SU-DHL-6 (cell line): ENCODE data around the gene PRPS1.

Experiments
- H2AFZ ChIP-seq: fragments of 200-600 bp; sonication (generic); 2 replicates; pipeline ENCODE4 v1.6.1; 2014; ENCODE audit warnings: low read depth, mild to moderate bottlenecking, moderate library complexity, mixed read lengths, antibody characterized with exemption, low read length; ENCODE audit not compliant: severe bottlenecking
- H3F3A ChIP-seq: fragments of 200-600 bp; shearing (Covaris generic); 2 replicates; pipeline ENCODE4 v1.6.0; 2016; ENCODE audit warnings: antibody characterized with exemption, mild to moderate bottlenecking; ENCODE audit not compliant: insufficient read depth
- H3K27ac ChIP-seq: fragments of 200-600 bp; sonication (generic); 2 replicates; pipeline ENCODE4 v1.5.1; 2016; ENCODE audit warnings: low read depth, mild to moderate bottlenecking, low read length, moderate library complexity, mixed read lengths
- H3K27me3 ChIP-seq: fragments of 200-600 bp; sonication (generic), shearing (Covaris generic); 2 replicates; pipeline ENCODE4 v1.6.0; 2014; ENCODE audit warnings: mild to moderate bottlenecking, low read length
- H3K36me3 ChIP-seq: fragments of 200-600 bp; sonication (generic); 2 replicates; pipeline ENCODE4 v1.6.1; 2014; ENCODE audit warnings: mild to moderate bottlenecking, low read length, mixed read lengths
- H3K4me2 ChIP-seq: fragments of 300-600, 200-600 bp; shearing (Covaris generic), sonication (generic); 2 replicates; pipeline ENCODE4 v1.6.0; 2014; ENCODE audit warnings: low read length, low read depth, mild to moderate bottlenecking; ENCODE audit not compliant: poor library complexity, severe bottlenecking
- H3K4me3 ChIP-seq: fragments of 200-600 bp; sonication (generic); 2 replicates; pipeline ENCODE4 v1.5.1; 2014; ENCODE audit warnings: antibody characterized with exemption, low read length, mild to moderate bottlenecking, mixed read lengths; ENCODE audit not compliant: insufficient read depth, poor library complexity, severe bottlenecking
- H3K79me2 ChIP-seq: fragments of 200-600 bp; sonication (generic); 2 replicates; pipeline ENCODE4 v1.6.1; 2014; ENCODE audit warnings: mild to moderate bottlenecking, low read length, moderate library complexity; ENCODE audit not compliant: insufficient read depth
- H3K9ac ChIP-seq: fragments of 200-600 bp; sonication (generic); 2 replicates; pipeline ENCODE4 v1.7.0; 2014; ENCODE audit warnings: mild to moderate bottlenecking, low read length
- H3K9me2 ChIP-seq: fragments of 200-600 bp; sonication (generic); replicated peaks from 2 replicates; pipeline ENCODE4 v1.6.1; 2014; ENCODE audit warnings: low read length; ENCODE audit not compliant: insufficient read depth
- H3K9me3 ChIP-seq: fragments of 200-600 bp; sonication (generic); 2 replicates; pipeline ENCODE4 v1.6.1; 2014; ENCODE audit warnings: low read length, mixed read lengths; ENCODE audit not compliant: insufficient read depth
- H4K20me1 ChIP-seq: fragments of 200-600 bp; sonication (generic); 2 replicates; pipeline ENCODE4 v1.6.1; 2014; ENCODE audit warnings: low read depth, mild to moderate bottlenecking, antibody characterized with exemption, low read length, moderate library complexity, mixed read lengths
- CTCF ChIP-seq: fragments of 200-600 bp; sonication (generic); IDR thresholded peaks from one replicate; pipeline ENCODE4 v1.5.1; 2017; ENCODE audit warnings: antibody characterized with exemption, mild to moderate bottlenecking, low read length, moderate library complexity; ENCODE audit not compliant: insufficient read depth, poor library complexity, severe bottlenecking
- EZH2phosphoT487 ChIP-seq: fragments of 200-600 bp; sonication (generic), shearing (Covaris generic); conservative IDR thresholded peaks from 2 replicates; pipeline ENCODE4 v1.6.1; 2018; ENCODE audit warnings: mild to moderate bottlenecking, antibody characterized with exemption, low read length, moderate library complexity, mixed read lengths

The PRPS1 gene

GRCh38 chrX:107646735-107647134 is 18.4 kb downstream of the PRPS1 start:
- Histone ChIP-seq H3K27ac (no peak overlapping the region), H4K20me1 (no peaks in the 10 kb centered on the region), H2AFZ (no peak overlapping the region), H3K9ac (no peak overlapping the region), H3K4me3 (no peak overlapping the region), H3K36me3 (no peaks in the 10 kb centered on the region), H3K4me2 (no peak overlapping the region), H3F3A (no peaks in the 10 kb centered on the region), H3K9me3 (no peaks in the 10 kb centered on the region), H3K27me3 (no peaks in the 10 kb centered on the region), H3K79me2 (no peaks in the 10 kb centered on the region), H3K9me2 (no peaks in the 10 kb centered on the region)
- TF ChIP-seq EZH2phosphoT487 (no peak), CTCF (no peak)

- H3K4me3 ChIP-seq, result no peak overlapping the region
- no peaks in the 10 kb centered on the region for H3F3A ChIP-seq
- H4K20me1 ChIP-seq, result no peaks in the 10 kb centered on the region
- H3K79me2 ChIP-seq, result no peaks in the 10 kb centered on the region
- no peaks in the 10 kb centered on the region for H3K36me3 ChIP-seq
- no peak overlapping the region for H3K9ac ChIP-seq
- H3K9me2 ChIP-seq, result no peaks in the 10 kb centered on the region
- H3K9me3 ChIP-seq, result no peaks in the 10 kb centered on the region
- no peaks in the 10 kb centered on the region for H3K27me3 ChIP-seq
- H3K4me2 ChIP-seq, result no peak overlapping the region
- H3K27ac ChIP-seq, result no peak overlapping the region
- TF ChIP-seq EZH2phosphoT487 (no peak), CTCF (no peak)
- no peak overlapping the region for H2AFZ ChIP-seq
These were observed 20.0 kb downstream of the PRPS1 start for GRCh38 chrX:107648332-107648731.

DNA sequence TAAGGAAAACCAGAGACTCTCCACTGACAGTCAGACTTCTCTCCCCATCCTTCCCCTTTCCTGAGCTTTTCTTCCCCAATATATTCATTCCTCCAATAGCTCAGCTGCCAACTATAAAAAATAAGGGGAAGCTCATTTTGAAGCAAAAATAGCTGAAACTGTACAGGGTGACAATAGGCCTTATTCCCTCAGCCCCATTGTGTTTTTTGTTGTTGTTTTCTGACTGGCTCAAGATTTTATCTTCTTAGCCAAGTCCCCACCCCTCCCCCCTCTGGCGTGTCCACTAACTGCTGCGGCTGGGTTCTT is 26.2 kb downstream of the PRPS1 start:
- Histone ChIP-seq H3K9me2 (no peaks in the 10 kb centered on the region), H3K9me3 (no peaks in the 10 kb centered on the region), H3K4me2 (no peak overlapping the region), H3K79me2 (no peaks in the 10 kb centered on the region), H3K27me3 (no peaks in the 10 kb centered on the region), H3K36me3 (no peaks in the 10 kb centered on the region), H3K27ac (no peak overlapping the region), H3K9ac (no peak overlapping the region), H4K20me1 (no peaks in the 10 kb centered on the region), H2AFZ (no peak overlapping the region), H3K4me3 (no peak overlapping the region), H3F3A (no peaks in the 10 kb centered on the region)
- TF ChIP-seq CTCF (no peak), EZH2phosphoT487 (no peak)
